Coronary artery (tissue), 2 donors: Measurements from ENCODE around the gene CDKL1.

Experiments used
- DNase-seq: peaks from one replicate; pipeline ENCODE4 v3.0.0-alpha.2; 2017; ENCODE audit warnings: low spot score
- H3K27ac ChIP-seq, 2 donors: fragments of 200-600 bp; sonication (generic); one replicate each; pipeline ENCODE4 v1.5.1; 2016 to 2019
- H3K4me3 ChIP-seq: fragments of 200-600 bp; sonication (generic); 2 replicates; pipeline ENCODE4 v1.5.1; 2016; ENCODE audit warnings: mild to moderate bottlenecking, moderate library complexity
- TF ChIP-seq, protein P1 (sequence below): fragments of 200-600 bp; sonication (generic); IDR thresholded peaks from one replicate; pipeline ENCODE4 v1.5.1; 2019; ENCODE audit warnings: antibody characterized with exemption

Gene CDKL1

DNA sequence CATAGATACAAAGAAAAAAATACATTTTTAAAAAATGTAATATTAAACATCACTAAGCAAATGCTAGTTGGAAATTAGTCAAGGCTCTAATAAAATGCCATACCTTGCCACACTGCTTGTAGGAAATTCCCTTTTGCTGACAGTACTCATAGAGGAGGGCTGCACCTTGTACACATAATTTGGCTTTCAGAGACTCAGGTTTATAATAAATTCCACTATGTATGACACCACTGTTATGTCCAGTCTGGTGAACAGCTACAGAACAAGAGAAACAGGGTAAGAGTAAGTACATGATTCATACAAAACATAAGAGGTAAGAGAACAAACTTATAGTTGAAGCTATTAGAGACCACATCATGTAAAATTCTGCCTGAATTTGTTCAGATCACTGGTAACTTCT, 94.8 kb downstream of the CDKL1 start:
- Histone ChIP-seq H3K4me3 (no peak overlapping the region), H3K27ac (no peak overlapping the region)
- no peak for DNase-seq
- TF ChIP-seq, protein P1, sequence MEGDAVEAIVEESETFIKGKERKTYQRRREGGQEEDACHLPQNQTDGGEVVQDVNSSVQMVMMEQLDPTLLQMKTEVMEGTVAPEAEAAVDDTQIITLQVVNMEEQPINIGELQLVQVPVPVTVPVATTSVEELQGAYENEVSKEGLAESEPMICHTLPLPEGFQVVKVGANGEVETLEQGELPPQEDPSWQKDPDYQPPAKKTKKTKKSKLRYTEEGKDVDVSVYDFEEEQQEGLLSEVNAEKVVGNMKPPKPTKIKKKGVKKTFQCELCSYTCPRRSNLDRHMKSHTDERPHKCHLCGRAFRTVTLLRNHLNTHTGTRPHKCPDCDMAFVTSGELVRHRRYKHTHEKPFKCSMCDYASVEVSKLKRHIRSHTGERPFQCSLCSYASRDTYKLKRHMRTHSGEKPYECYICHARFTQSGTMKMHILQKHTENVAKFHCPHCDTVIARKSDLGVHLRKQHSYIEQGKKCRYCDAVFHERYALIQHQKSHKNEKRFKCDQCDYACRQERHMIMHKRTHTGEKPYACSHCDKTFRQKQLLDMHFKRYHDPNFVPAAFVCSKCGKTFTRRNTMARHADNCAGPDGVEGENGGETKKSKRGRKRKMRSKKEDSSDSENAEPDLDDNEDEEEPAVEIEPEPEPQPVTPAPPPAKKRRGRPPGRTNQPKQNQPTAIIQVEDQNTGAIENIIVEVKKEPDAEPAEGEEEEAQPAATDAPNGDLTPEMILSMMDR = no peak

DNA sequence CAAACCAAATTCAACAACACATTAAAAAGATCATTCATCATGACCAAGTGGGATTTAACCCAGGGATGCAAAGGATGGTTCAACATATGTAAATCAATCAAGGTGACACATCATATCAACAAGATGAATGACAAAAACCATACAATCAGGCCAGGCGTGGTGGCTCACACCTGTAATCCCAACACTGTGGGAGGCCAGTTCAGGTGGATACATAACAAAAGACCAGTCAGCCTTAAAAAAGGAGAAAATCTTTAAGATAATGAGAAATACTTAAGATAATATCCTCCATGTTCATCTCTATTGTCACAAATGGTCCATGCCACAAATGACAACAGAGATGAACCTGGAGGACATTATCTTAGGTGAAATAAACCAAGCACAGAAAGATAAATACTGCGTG, 97.1 kb downstream of the CDKL1 start:
- TF ChIP-seq, protein P1 = no peak

GRCh38 chr14:50290306-50290705, 106.4 kb downstream of the CDKL1 start:
- TF ChIP-seq, protein P1 = no peak
- Histone ChIP-seq H3K4me3 (no peak overlapping the region), H3K27ac (no peak overlapping the region)
- DNase-seq = no peak

More for the DNA sequence above, 97.1 kb downstream of the CDKL1 start:
- no peak overlapping the region for H3K27ac ChIP-seq
- DNase-seq = no peak
- no peak overlapping the region for H3K4me3 ChIP-seq

DNA sequence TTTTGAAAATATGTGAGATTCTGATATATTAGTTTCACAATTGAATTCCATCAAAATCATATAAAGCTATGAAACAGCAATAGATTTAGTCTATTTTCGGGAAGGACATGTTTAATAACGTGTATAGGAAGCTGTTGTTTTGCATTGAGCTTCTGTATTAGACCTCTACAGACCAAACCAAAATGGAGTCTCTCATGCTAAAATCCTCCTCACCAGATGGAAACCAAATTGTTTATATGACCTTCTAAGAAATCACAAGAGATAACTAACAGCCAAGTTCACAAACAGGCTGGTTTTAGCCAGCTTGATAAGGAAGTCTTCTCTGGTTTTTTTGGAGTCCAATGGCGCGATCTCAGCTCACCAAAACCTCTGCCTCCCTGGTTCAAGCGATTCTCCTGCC, 108.5 kb downstream of the CDKL1 start:
- H3K27ac ChIP-seq = no peak overlapping the region
- DNase-seq = no peak
- no peak overlapping the region for H3K4me3 ChIP-seq
- TF ChIP-seq, protein P1 = no peak

GRCh38 chr14:50285861-50286260, 110.8 kb downstream of the CDKL1 start:
- no peak overlapping the region for H3K27ac ChIP-seq
- TF ChIP-seq, protein P1 = no peak
- no peak for DNase-seq
- H3K4me3 ChIP-seq = no peak overlapping the region
